BLaER1 (cell line): ENCODE data around the gene SARDH.
"Not testable (repeated sequence)": the region's sequence is repeated elsewhere in the genome, so short reads cannot be mapped to it uniquely, and the experiment has no call there.

Source experiments
- H3K27ac ChIP-seq: shearing (Covaris generic); formaldehyde crosslinking; 2 replicates; pipeline ENCODE4 v1.8.1; 2022
- H3K27me3 ChIP-seq: shearing (Covaris generic); formaldehyde crosslinking; 2 replicates; pipeline ENCODE4 v1.8.1; 2022
- H3K36me3 ChIP-seq: shearing (Covaris generic); formaldehyde crosslinking; 2 replicates; pipeline ENCODE4 v1.8.1; 2022
- H3K4me1 ChIP-seq: shearing (Covaris generic); formaldehyde crosslinking; 2 replicates; pipeline ENCODE4 v1.8.1; 2022
- H3K4me2 ChIP-seq: shearing (Covaris generic); formaldehyde crosslinking; 2 replicates; pipeline ENCODE4 v1.8.1; 2022
- H3K4me3 ChIP-seq: shearing (Covaris generic); formaldehyde crosslinking; 2 replicates; pipeline ENCODE4 v1.8.1; 2022
- H3K9ac ChIP-seq: shearing (Covaris generic); formaldehyde crosslinking; 2 replicates; pipeline ENCODE4 v1.8.1; 2022
- H3K9me3 ChIP-seq: shearing (Covaris generic); formaldehyde crosslinking; 2 replicates; pipeline ENCODE4 v1.8.1; 2022
- H4K20me1 ChIP-seq: shearing (Covaris generic); formaldehyde crosslinking; 2 replicates; pipeline ENCODE4 v1.8.1; 2022
- Cebpa-rat ChIP-seq: shearing (Covaris generic); IDR thresholded peaks from 2 replicates; pipeline ENCODE4 v1.8.1; 2022

Gene SARDH

GRCh38 chr9:133768859-133769510, 30.8 kb upstream of the SARDH start:
- H3K4me1 ChIP-seq, result no peaks in the 10 kb centered on the region
- H3K4me2 ChIP-seq, result no peak overlapping the region
- TF ChIP-seq Cebpa-rat, result no peak
- no peak overlapping the region for H3K4me3 ChIP-seq
- no peaks in the 10 kb centered on the region for H4K20me1 ChIP-seq
- peaks cover 24% of the 10 kb centered on the region for H3K9me3 ChIP-seq
- H3K27ac ChIP-seq, result no peak overlapping the region
- H3K27me3 ChIP-seq, result no peaks in the 10 kb centered on the region
- H3K9ac ChIP-seq, result no peak overlapping the region
- H3K36me3 ChIP-seq, result peaks cover 95% of the 10 kb centered on the region

- no peak overlapping the region for H3K27ac ChIP-seq
- no peaks in the 10 kb centered on the region for H4K20me1 ChIP-seq
- H3K36me3 ChIP-seq, result peaks cover 95% of the 10 kb centered on the region
- no peak overlapping the region for H3K4me2 ChIP-seq
- TF ChIP-seq Cebpa-rat, result no peak
- no peak overlapping the region for H3K4me3 ChIP-seq
- no peak overlapping the region for H3K9ac ChIP-seq
- H3K4me1 ChIP-seq, result no peaks in the 10 kb centered on the region
- peaks cover 22% of the 10 kb centered on the region for H3K9me3 ChIP-seq
- no peaks in the 10 kb centered on the region for H3K27me3 ChIP-seq
Measured at GRCh38 chr9:133768371-133768858, 30.3 kb upstream of the SARDH start.

GRCh38 chr9:133767625-133768024, 29.5 kb upstream of the SARDH start:
- Histone ChIP-seq H3K27ac (no peak overlapping the region), H3K4me2 (no peak overlapping the region), H4K20me1 (no peaks in the 10 kb centered on the region), H3K27me3 (no peaks in the 10 kb centered on the region), H3K36me3 (peaks cover 95% of the 10 kb centered on the region), H3K9ac (no peak overlapping the region), H3K9me3 (peaks cover 22% of the 10 kb centered on the region), H3K4me1 (no peaks in the 10 kb centered on the region), H3K4me3 (no peak overlapping the region)
- no peak for TF ChIP-seq Cebpa-rat

- Histone ChIP-seq H4K20me1 (no peaks in the 10 kb centered on the region), H3K27me3 (no peaks in the 10 kb centered on the region), H3K4me1 (no peaks in the 10 kb centered on the region), H3K4me2 (no peak overlapping the region), H3K9me3 (peaks cover 22% of the 10 kb centered on the region), H3K27ac (no peak overlapping the region), H3K4me3 (no peak overlapping the region), H3K9ac (no peak overlapping the region), H3K36me3 (peaks cover 92% of the 10 kb centered on the region)
- TF ChIP-seq Cebpa-rat, result no peak
Measured at GRCh38 chr9:133767008-133767407, 28.9 kb upstream of the SARDH start.

GRCh38 chr9:133766234-133766633, 28.1 kb upstream of the SARDH start:
- H3K4me1 ChIP-seq, H4K20me1 ChIP-seq, H3K9ac ChIP-seq, H3K4me3 ChIP-seq, H3K27me3 ChIP-seq, H3K4me2 ChIP-seq, H3K27ac ChIP-seq: not testable (repeated sequence)
- peaks cover 22% of the 10 kb centered on the region for H3K9me3 ChIP-seq
- peaks cover 92% of the 10 kb centered on the region for H3K36me3 ChIP-seq

GRCh38 chr9:133763272-133764183, 25.4 kb upstream of the SARDH start:
- Histone ChIP-seq H3K27ac (no peak overlapping the region), H3K36me3 (peaks cover 64% of the 10 kb centered on the region), H3K9me3 (peaks cover 19% of the 10 kb centered on the region), H3K27me3 (no peaks in the 10 kb centered on the region), H3K4me3 (no peak overlapping the region), H4K20me1 (no peaks in the 10 kb centered on the region), H3K9ac (no peak overlapping the region), H3K4me2 (no peak overlapping the region), H3K4me1 (peaks cover under 1% of the 10 kb centered on the region; the same call in 1 of the 2 replicates)
- TF ChIP-seq Cebpa-rat, result no peak

GRCh38 chr9:133762488-133763271, 24.5 kb upstream of the SARDH start:
- no peaks in the 10 kb centered on the region for H4K20me1 ChIP-seq
- H3K27ac ChIP-seq, result no peak overlapping the region
- H3K4me1 ChIP-seq, result peaks cover 9% of the 10 kb centered on the region
- H3K4me2 ChIP-seq, result no peak overlapping the region
- H3K9ac ChIP-seq, result no peak overlapping the region
- H3K9me3 ChIP-seq, result peaks cover 11% of the 10 kb centered on the region
- TF ChIP-seq Cebpa-rat, result no peak
- H3K4me3 ChIP-seq, result no peak overlapping the region
- no peaks in the 10 kb centered on the region for H3K27me3 ChIP-seq
- peaks cover 56% of the 10 kb centered on the region for H3K36me3 ChIP-seq

- H3K36me3 ChIP-seq, result peaks cover 47% of the 10 kb centered on the region
- H3K4me1 ChIP-seq, result peaks cover 17% of the 10 kb centered on the region
- H3K4me2 ChIP-seq, result no peak overlapping the region
- H3K9ac ChIP-seq, result no peak overlapping the region
- H3K27me3 ChIP-seq, result no peaks in the 10 kb centered on the region
- TF ChIP-seq Cebpa-rat, result no peak
- H3K4me3 ChIP-seq, result no peak overlapping the region
- H3K27ac ChIP-seq, result no peak overlapping the region
- H4K20me1 ChIP-seq, result no peaks in the 10 kb centered on the region
- peaks cover 2% of the 10 kb centered on the region; the same call in 1 of the 2 replicates for H3K9me3 ChIP-seq
Measured at GRCh38 chr9:133761641-133762248, 23.6 kb upstream of the SARDH start.

- TF ChIP-seq Cebpa-rat, result no peak
- Histone ChIP-seq H3K4me2 (no peak overlapping the region), H4K20me1 (no peaks in the 10 kb centered on the region), H3K27ac (no peak overlapping the region), H3K36me3 (peaks cover 37% of the 10 kb centered on the region), H3K27me3 (no peaks in the 10 kb centered on the region), H3K4me1 (peaks cover 17% of the 10 kb centered on the region), H3K4me3 (no peak overlapping the region), H3K9me3 (no peaks in the 10 kb centered on the region), H3K9ac (no peak overlapping the region)
Measured at GRCh38 chr9:133760713-133761290, 22.6 kb upstream of the SARDH start.
